Endothelial cell of umbilical vein (primary cell): ENCODE results near the gene PLXNA4. TPM values are rescaled to one million over a fixed set of nuclear protein-coding genes. Genes with fewer than 3 reads are reported as not detected.

Source experiments
- BruUV-seq: library from RNA; stranded (reverse); fragments of 400-500 nt; replicated peaks from 2 replicates; lab custom pipeline; 2021; lab: Mats Ljungman, UMichigan
- CTCF ChIA-PET: fragments of 300-600, 350-600 bp; sonication (Branson Sonifier 250); formaldehyde crosslinking; loops from one replicate; lab custom pipeline; 2021; ENCODE audit warnings: antibody characterized with exemption, inconsistent platforms; lab: Charles Lee
- POLR2A ChIA-PET: fragments of 300-600, 350-600 bp; sonication (Branson Sonifier 250); formaldehyde crosslinking; loops from one replicate; lab custom pipeline; 2021; ENCODE audit warnings: antibody characterized with exemption, inconsistent platforms; lab: Charles Lee
- DNase-seq: peaks from one replicate; pipeline ENCODE4 v3.0.0-alpha.2; 2011; ENCODE audit warnings: low read depth, low spot score
- FAIRE-seq: peaks from 2 replicates; lab custom pipeline; 2011; peaks lifted over from hg19 to GRCh38; lab: Jason Lieb, UNC
- H2AFZ ChIP-seq: 2 replicates; pipeline ENCODE4 v1.6.0; 2012; ENCODE audit warnings: low read depth, low read length, control low read depth, inconsistent platforms
- H3K27ac ChIP-seq: 2 replicates; pipeline ENCODE4 v1.5.1; 2011; ENCODE audit warnings: low read depth, mild to moderate bottlenecking, control low read depth, low read length, moderate library complexity; ENCODE audit not compliant: insufficient read depth
- H3K27me3 ChIP-seq, 2 experiments: 2 replicates each; pipeline versions ENCODE4 v1.6.0 to v1.6.1; 2011; ENCODE audit warnings: low read length in 2 of 2, mixed read lengths in 1 of 2; ENCODE audit not compliant: control insufficient read depth in 2 of 2, insufficient read depth in 2 of 2
- H3K36me3 ChIP-seq, 2 experiments: 2 replicates in 1 of 2; 3 replicates in 1 of 2; pipeline ENCODE4 v1.5.1; 2011; ENCODE audit warnings: low read length in 2 of 2, mild to moderate bottlenecking in 1 of 2, moderate library complexity in 1 of 2; ENCODE audit not compliant: control insufficient read depth in 2 of 2, insufficient read depth in 2 of 2; ENCODE audit errors: extremely low read depth in 1 of 2
- H3K4me1 ChIP-seq: 3 replicates; pipeline ENCODE4 v1.5.1; 2011; ENCODE audit warnings: mild to moderate bottlenecking, low read length; ENCODE audit not compliant: control insufficient read depth, insufficient read depth; ENCODE audit errors: extremely low read depth
- H3K4me2 ChIP-seq: 2 replicates; pipeline ENCODE4 v1.6.1; 2011; ENCODE audit warnings: low read length, control low read depth, mixed read lengths; ENCODE audit not compliant: insufficient read depth
- H3K4me3 ChIP-seq, 3 experiments: fragments of 200-600 bp in 1 of 3; sonication (generic), shearing (Covaris generic) in 1 of 3; replicated peaks in 1 of 3; 2 replicates each; pipeline ENCODE4 v1.5.1; 2011 to 2016; ENCODE audit warnings: control low read depth in 3 of 3, low read length in 3 of 3, mild to moderate bottlenecking in 2 of 3, inconsistent platforms in 1 of 3, low read depth in 1 of 3, moderate library complexity in 1 of 3; ENCODE audit not compliant: insufficient read depth in 1 of 3
- H3K79me2 ChIP-seq: 2 replicates; pipeline ENCODE4 v1.6.0; 2012; ENCODE audit warnings: low read length, inconsistent platforms; ENCODE audit not compliant: control insufficient read depth, insufficient read depth
- H3K9ac ChIP-seq: replicated peaks from 2 replicates; pipeline ENCODE3; 2011; ENCODE audit warnings: low read length, control low read depth; ENCODE audit not compliant: insufficient read depth; ENCODE audit errors: extremely low read depth
- H3K9me1 ChIP-seq: replicated peaks from 3 replicates; pipeline ENCODE4 v1.6.0; 2011; ENCODE audit warnings: mild to moderate bottlenecking, low read length; ENCODE audit not compliant: control insufficient read depth, insufficient read depth; ENCODE audit errors: extremely low read depth
- H3K9me3 ChIP-seq: replicated peaks from 2 replicates; pipeline ENCODE4 v1.5.1; 2012; ENCODE audit warnings: low read length, inconsistent platforms; ENCODE audit not compliant: control insufficient read depth, insufficient read depth
- H4K20me1 ChIP-seq: replicated peaks from 2 replicates; pipeline ENCODE3; 2011; ENCODE audit warnings: mild to moderate bottlenecking, low read length; ENCODE audit not compliant: control insufficient read depth, insufficient read depth; ENCODE audit errors: extremely low read depth
- EZH2 ChIP-seq: IDR thresholded peaks from 2 replicates; pipeline ENCODE4 v1.6.1; 2012; ENCODE audit warnings: borderline replicate concordance, low read depth, mild to moderate bottlenecking, moderate library complexity, low read length, inconsistent platforms; ENCODE audit not compliant: severe bottlenecking
- FOS ChIP-seq: IDR thresholded peaks from 2 replicates; pipeline ENCODE4 v1.6.1; 2011; ENCODE audit warnings: mild to moderate bottlenecking, low read length, moderate library complexity, borderline replicate concordance; ENCODE audit not compliant: insufficient read depth
- GATA2 ChIP-seq: IDR thresholded peaks from 2 replicates; pipeline ENCODE4 v1.7.0; 2011; ENCODE audit warnings: low read depth, mild to moderate bottlenecking, moderate library complexity, mixed read lengths, low read length; ENCODE audit not compliant: insufficient read length, insufficient read depth
- JUN ChIP-seq: IDR thresholded peaks from 2 replicates; pipeline ENCODE4 v1.6.1; 2011; ENCODE audit warnings: borderline replicate concordance, low read depth; ENCODE audit not compliant: insufficient read length, insufficient read depth
- MYC ChIP-seq: IDR thresholded peaks from one replicate; pipeline ENCODE4 v1.6.1; 2011; ENCODE audit warnings: mild to moderate bottlenecking, low read depth, low read length
- POLR2A ChIP-seq: IDR thresholded peaks from 2 replicates; pipeline ENCODE4 v1.6.1; 2012; ENCODE audit warnings: low read depth, mild to moderate bottlenecking, control low read depth, low read length
- POLR2AphosphoS5 ChIP-seq: IDR thresholded peaks from 2 replicates; pipeline ENCODE4 v1.6.1; 2012; ENCODE audit warnings: low read depth, mild to moderate bottlenecking, control low read depth, low read length, moderate library complexity; ENCODE audit not compliant: insufficient read depth
- dilution Hi-C: fragments of 300-500 bp; cut with MboI; formaldehyde crosslinking; loops from one replicate; pipeline ENCODE4 v1.15.0; 2019; ENCODE audit warnings: low sequenced_read_pairs; ENCODE audit not compliant: extremely low pct_ligation_motif_present
- intact Hi-C: fragments of 100-400 bp; cut with micrococcal nuclease; formaldehyde crosslinking; loops from one replicate; pipeline ENCODE4 v1.10.0; 2022
- polyA plus RNA-seq, 4 experiments: library from polyadenylated mRNA; depleted of rRNA in 3 of 4; stranded (reverse) in 3 of 4; unstranded in 1 of 4; fragments of >200 nt; gene quantifications; 2 replicates each; pipeline versions ENCODE4 v1.2.1 to v1.2.3, GENCODE V29; 2011 to 2012; ENCODE audit warnings: missing spikeins in 1 of 4
- total RNA-seq: library from RNA; stranded (reverse); gene quantifications from 2 replicates; pipeline ENCODE4 v1.2.3, GENCODE V29; 2021
- TF ChIP-seq, protein P1 (sequence below), 2 donors: IDR thresholded peaks; 1 replicate in 1 of 2; 2 replicates in 1 of 2; pipeline ENCODE4 v1.5.1; 2011; ENCODE audit warnings: low read length in 2 of 2, mild to moderate bottlenecking in 2 of 2, moderate library complexity in 2 of 2, control low read depth in 1 of 2, inconsistent platforms in 1 of 2, low read depth in 1 of 2; ENCODE audit not compliant: insufficient read depth in 1 of 2; ENCODE audit errors: extremely low read depth in 1 of 2
- TF ChIP-seq, protein P2 (sequence below): IDR thresholded peaks from 2 replicates; pipeline ENCODE4 v1.6.1; 2011; ENCODE audit not compliant: insufficient read depth, insufficient read length

Gene PLXNA4
- total and polyA plus RNA-seq, 2 donors (not counting 3 experiments of a cell fraction or from before 2014, with no cell fraction given): 12.1 to 20.4 TPM

DNA sequence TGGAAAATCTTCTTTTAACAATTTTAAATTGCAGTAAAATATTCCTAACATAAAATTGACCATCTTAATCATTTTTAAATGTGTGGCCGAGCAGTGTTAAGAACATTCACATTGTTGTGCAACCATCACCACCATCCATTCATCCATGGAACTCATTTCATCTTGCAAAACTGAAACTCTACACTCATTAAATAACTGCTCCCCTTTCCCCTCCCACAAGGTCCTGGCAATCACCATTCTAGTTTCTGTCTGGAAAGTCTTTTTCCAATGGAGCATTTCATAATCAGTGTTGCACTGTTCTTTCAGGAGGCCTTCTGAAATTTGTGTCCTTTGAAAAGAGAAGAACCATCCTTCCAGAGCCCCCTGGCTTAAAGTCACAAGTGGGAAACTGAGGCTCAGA lies 233.1 kb downstream of the PLXNA4 start:
- no peak for DNase-seq
- H3K4me3 ChIP-seq: no peak overlapping the region
- H4K20me1 ChIP-seq: no peaks in the 10 kb centered on the region
- no peaks in the 10 kb centered on the region for H3K36me3 ChIP-seq
- H3K4me1 ChIP-seq: peaks cover 3% of the 10 kb centered on the region
- no peak overlapping the region for H3K4me2 ChIP-seq
- dilution Hi-C loops: no loop called here
- TF ChIP-seq FOS (no peak), POLR2AphosphoS5 (no peak), EZH2 (no peak), MYC (no peak), GATA2 (no peak), JUN (no peak), POLR2A (no peak)
- TF ChIP-seq, protein P1, sequence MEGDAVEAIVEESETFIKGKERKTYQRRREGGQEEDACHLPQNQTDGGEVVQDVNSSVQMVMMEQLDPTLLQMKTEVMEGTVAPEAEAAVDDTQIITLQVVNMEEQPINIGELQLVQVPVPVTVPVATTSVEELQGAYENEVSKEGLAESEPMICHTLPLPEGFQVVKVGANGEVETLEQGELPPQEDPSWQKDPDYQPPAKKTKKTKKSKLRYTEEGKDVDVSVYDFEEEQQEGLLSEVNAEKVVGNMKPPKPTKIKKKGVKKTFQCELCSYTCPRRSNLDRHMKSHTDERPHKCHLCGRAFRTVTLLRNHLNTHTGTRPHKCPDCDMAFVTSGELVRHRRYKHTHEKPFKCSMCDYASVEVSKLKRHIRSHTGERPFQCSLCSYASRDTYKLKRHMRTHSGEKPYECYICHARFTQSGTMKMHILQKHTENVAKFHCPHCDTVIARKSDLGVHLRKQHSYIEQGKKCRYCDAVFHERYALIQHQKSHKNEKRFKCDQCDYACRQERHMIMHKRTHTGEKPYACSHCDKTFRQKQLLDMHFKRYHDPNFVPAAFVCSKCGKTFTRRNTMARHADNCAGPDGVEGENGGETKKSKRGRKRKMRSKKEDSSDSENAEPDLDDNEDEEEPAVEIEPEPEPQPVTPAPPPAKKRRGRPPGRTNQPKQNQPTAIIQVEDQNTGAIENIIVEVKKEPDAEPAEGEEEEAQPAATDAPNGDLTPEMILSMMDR (IDR thresholded peaks at IDR 0.05; ENCODE audit: extremely low read depth in 1 of 2, insufficient read depth in 1 of 2, low read depth in 1 of 2, low read length in 2 of 2): no peak
- TF ChIP-seq, protein P2, sequence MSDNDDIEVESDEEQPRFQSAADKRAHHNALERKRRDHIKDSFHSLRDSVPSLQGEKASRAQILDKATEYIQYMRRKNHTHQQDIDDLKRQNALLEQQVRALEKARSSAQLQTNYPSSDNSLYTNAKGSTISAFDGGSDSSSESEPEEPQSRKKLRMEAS: no peak
- H3K9me3 ChIP-seq: no peaks in the 10 kb centered on the region
- CTCF ChIA-PET: interaction anchor here (0.8 kb wide), 1 partner anchor 19 kb away, joined by 3 read pairs; no protein-coding TSS in a partner anchor
- intact Hi-C loops: no loop called here
- H3K27ac ChIP-seq: no peak overlapping the region
- FAIRE-seq: no peak
- no peaks in the 10 kb centered on the region for H3K9me1 ChIP-seq
- BruUV-seq: no TSS peak
- H3K27me3 ChIP-seq: no peaks in the 10 kb centered on the region
- no peak overlapping the region for H2AFZ ChIP-seq
- H3K9ac ChIP-seq: no peak overlapping the region
- POLR2A ChIA-PET: no interaction called here
- H3K79me2 ChIP-seq: no peaks in the 10 kb centered on the region
